Glutamatergic neuron (in vitro differentiated cells): ENCODE measurements around the gene DHRS1. TPM values are rescaled to one million over a fixed set of nuclear protein-coding genes. Genes with fewer than 3 reads are reported as not detected.

Experiments
- DNase-seq: peaks from one replicate; pipeline ENCODE4 v3.0.0; 2022
- H3K27ac Mint-ChIP-seq: one replicate; pipeline ENCODE4 v1.8.0; 2020; ENCODE audit warnings: mild to moderate bottlenecking, mixed read lengths, inconsistent platforms; ENCODE audit not compliant: unreplicated experiment
- H3K27me3 Mint-ChIP-seq: one replicate; pipeline ENCODE4 v1.8.0; 2020; ENCODE audit warnings: mild to moderate bottlenecking, moderate library complexity, mixed read lengths, inconsistent platforms; ENCODE audit not compliant: unreplicated experiment
- H3K36me3 Mint-ChIP-seq: one replicate; pipeline ENCODE4 v1.8.0; 2020; ENCODE audit warnings: mild to moderate bottlenecking, mixed read lengths, inconsistent platforms; ENCODE audit not compliant: unreplicated experiment
- H3K4me1 Mint-ChIP-seq: one replicate; pipeline ENCODE4 v1.8.0; 2020; ENCODE audit warnings: mild to moderate bottlenecking, low read depth, mixed read lengths, inconsistent platforms; ENCODE audit not compliant: unreplicated experiment
- H3K4me3 Mint-ChIP-seq: one replicate; pipeline ENCODE4 v1.8.0; 2020; ENCODE audit warnings: mild to moderate bottlenecking, mixed read lengths, inconsistent platforms; ENCODE audit not compliant: unreplicated experiment
- H3K9me3 Mint-ChIP-seq: one replicate; pipeline ENCODE4 v1.8.0; 2020; ENCODE audit warnings: mild to moderate bottlenecking, moderate library complexity, mixed read lengths, inconsistent platforms; ENCODE audit not compliant: unreplicated experiment
- total RNA-seq: library from RNA; stranded (reverse); fragmentation: NEBNext Ultra II Directional; extraction: Animal tissue kit (Norgen Biotek cat#: 25700); gene quantifications from one replicate; pipeline ENCODE4 v1.2.1, GENCODE V29; 2021; ENCODE audit not compliant: unreplicated experiment
- TF ChIP-seq, protein P1 (sequence below): fragments of 200-600 bp; sonication (generic); IDR thresholded peaks from one replicate; pipeline ENCODE4 v1.5.0; 2021; ENCODE audit not compliant: partially characterized antibody, unreplicated experiment

The DHRS1 gene
- total RNA-seq, 1 donor from 2014 or later: 25.1 TPM

DNA sequence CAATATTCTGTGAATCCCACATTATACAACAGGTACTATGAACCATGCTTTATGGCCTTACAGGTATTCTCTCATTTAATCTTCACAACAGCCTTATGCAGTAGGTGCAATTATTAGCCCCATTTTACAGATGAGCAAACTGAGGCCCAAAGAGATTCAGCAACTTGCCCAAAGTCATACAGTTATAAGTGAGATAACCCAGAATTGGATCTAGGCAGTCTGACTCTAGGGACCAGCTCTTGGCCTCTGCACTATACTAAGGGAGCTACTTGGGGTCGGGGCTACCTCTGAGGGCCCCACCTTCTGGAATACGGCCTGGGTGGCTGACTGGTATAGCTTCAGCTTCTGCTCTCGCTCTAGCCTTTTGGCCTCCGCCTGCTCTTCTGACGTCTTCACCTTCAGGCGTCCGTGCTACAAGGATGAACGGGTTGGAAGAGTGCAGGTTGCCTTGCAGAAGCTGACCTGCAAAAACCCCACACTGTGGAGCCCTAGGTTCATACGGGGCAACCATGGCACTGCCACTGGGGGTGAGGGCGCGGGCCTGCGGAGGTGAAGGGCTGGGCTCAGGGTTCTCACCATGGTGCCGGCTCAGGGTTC is 28.9 kb downstream of the DHRS1 start:
- Mint-ChIP-seq H3K27me3 (peaks cover 13% of the 10 kb centered on the region), H3K4me1 (peaks cover 4% of the 10 kb centered on the region), H3K36me3 (peaks cover 4% of the 10 kb centered on the region), H3K4me3 (peak overlapping the region; percentile 88), H3K9me3 (peaks cover 2% of the 10 kb centered on the region), H3K27ac (peak overlapping the region; percentile 75)
- no peak for DNase-seq
- TF ChIP-seq, protein P1, sequence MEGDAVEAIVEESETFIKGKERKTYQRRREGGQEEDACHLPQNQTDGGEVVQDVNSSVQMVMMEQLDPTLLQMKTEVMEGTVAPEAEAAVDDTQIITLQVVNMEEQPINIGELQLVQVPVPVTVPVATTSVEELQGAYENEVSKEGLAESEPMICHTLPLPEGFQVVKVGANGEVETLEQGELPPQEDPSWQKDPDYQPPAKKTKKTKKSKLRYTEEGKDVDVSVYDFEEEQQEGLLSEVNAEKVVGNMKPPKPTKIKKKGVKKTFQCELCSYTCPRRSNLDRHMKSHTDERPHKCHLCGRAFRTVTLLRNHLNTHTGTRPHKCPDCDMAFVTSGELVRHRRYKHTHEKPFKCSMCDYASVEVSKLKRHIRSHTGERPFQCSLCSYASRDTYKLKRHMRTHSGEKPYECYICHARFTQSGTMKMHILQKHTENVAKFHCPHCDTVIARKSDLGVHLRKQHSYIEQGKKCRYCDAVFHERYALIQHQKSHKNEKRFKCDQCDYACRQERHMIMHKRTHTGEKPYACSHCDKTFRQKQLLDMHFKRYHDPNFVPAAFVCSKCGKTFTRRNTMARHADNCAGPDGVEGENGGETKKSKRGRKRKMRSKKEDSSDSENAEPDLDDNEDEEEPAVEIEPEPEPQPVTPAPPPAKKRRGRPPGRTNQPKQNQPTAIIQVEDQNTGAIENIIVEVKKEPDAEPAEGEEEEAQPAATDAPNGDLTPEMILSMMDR: no peak

DNA sequence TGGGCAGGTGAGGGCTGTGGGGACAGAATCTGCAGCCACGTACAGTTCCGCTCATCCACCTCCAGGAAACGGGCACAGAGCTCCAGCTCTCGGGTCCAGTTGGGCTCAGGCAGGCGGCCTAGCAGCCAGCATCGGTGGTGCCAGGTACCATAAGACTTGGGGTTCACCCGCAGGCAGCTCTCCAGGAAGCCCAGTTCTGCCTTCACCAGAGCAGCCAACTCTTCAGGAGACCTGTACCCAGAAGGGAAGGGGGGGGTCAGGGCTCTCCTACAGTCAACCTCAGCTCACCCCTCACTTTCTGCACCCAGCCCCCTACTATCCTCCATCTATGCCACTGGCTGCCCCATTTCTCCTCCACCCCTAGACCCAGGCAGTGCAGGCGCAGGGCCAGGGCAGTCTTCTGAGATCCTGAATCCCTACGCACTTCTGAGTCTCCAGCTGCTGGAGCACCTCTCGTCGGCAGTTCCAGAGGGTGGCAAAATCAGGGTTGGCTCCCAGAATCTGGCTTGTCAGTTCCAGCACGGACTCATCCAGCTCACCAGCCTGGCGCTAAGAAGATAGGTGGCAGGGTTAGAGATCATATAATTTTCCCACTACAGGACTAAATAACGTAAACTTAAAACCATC is 29.6 kb downstream of the DHRS1 start:
- Mint-ChIP-seq H3K9me3 (peaks cover 2% of the 10 kb centered on the region), H3K27me3 (peaks cover 13% of the 10 kb centered on the region), H3K4me3 (peak overlapping the region; percentile 88), H3K36me3 (peaks cover 4% of the 10 kb centered on the region), H3K4me1 (peaks cover 4% of the 10 kb centered on the region), H3K27ac (no peak overlapping the region)
- DNase-seq: no peak
- TF ChIP-seq, protein P1: no peak

DNA sequence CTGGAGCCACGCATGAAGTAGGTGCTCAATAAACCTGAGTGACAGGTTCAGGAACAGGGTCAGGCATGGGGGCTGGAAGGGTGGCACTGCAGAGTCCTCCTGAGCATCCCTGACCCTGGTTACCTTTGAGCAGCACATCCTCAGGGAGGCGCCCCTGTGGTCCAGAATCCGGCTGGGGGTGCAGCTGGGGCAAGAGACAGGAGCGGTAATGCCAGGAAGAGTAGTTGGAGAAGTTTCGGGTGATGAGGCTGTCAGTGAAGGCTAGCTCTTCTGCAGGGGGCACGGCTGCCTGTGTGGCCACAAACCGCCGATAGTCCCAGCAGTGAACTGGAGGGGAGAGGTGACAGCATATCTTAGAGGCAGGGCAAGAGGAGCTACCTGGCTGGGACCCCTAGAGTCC is 30.2 kb downstream of the DHRS1 start:
- H3K27me3 Mint-ChIP-seq: peaks cover 13% of the 10 kb centered on the region
- H3K4me3 Mint-ChIP-seq: no peak overlapping the region
- H3K4me1 Mint-ChIP-seq: peaks cover 4% of the 10 kb centered on the region
- H3K9me3 Mint-ChIP-seq: peaks cover 2% of the 10 kb centered on the region
- no peak overlapping the region for H3K27ac Mint-ChIP-seq
- DNase-seq: no peak
- H3K36me3 Mint-ChIP-seq: peaks cover 4% of the 10 kb centered on the region
- TF ChIP-seq, protein P1: no peak

DNA sequence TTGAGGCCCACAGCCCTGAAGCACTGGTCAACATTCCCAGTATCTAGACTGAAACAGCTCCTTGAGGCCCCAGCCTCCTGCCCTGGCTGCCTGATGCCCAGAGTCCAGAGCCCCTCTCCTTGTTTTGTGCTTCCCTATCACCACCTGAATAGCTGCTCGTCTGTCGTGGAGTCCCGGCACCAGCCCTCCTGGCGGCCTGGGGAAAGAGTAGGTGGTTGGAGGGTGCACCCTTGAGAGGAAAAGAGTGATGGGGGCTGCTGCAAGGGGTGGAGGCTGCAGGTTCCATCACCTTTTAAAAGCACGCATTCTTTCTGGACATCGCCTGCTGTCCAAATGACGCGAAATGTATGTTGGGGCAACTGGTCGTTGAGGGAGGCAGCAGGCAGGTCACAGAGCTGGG is 31.4 kb downstream of the DHRS1 start:
- Mint-ChIP-seq H3K27ac (no peak overlapping the region), H3K4me1 (peaks cover 4% of the 10 kb centered on the region), H3K4me3 (no peak overlapping the region), H3K27me3 (peaks cover 13% of the 10 kb centered on the region), H3K9me3 (peaks cover 2% of the 10 kb centered on the region), H3K36me3 (peaks cover 4% of the 10 kb centered on the region)
- no peak for DNase-seq
- TF ChIP-seq, protein P1: no peak

DNA sequence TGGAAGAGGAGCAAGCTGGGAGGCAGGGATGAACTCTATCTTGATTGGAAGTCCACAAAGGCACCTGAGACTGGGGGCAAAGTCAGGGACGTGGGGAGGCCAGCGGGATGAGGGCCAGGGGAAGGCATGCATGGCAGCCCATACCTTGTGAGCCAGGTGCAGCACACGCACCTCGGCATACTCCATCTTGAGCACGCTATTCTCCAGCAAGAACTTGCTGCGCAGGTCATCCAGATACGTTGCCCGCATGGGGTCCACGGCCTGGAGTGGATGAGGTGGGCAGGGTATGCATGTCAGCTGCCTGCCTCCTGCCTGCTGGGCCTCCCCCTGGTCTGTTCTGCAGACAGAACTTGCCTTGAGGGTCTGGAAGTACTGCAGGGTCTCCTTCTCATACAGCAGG is 32.1 kb downstream of the DHRS1 start:
- DNase-seq: no peak
- Mint-ChIP-seq H3K27me3 (peaks cover 13% of the 10 kb centered on the region), H3K4me3 (no peak overlapping the region), H3K36me3 (peaks cover 4% of the 10 kb centered on the region), H3K9me3 (no peaks in the 10 kb centered on the region), H3K4me1 (peaks cover 4% of the 10 kb centered on the region), H3K27ac (no peak overlapping the region)
- TF ChIP-seq, protein P1: no peak
